K562 (cell line): ENCODE data around the gene PYGL. TPM values are rescaled to one million over a fixed set of nuclear protein-coding genes. Genes with fewer than 3 reads are reported as not detected.

Experiments
- ATAC-seq: fragments of 200-7000 bp; cut with Tn5 transposase; 3 replicates; pipeline ENCODE4 v1.9.1; 2020; ENCODE audit warnings: moderate library complexity
- BruUV-seq: library from RNA; stranded (reverse); fragments of 400-500 nt; replicated peaks from 2 replicates; lab custom pipeline; 2021; lab: Mats Ljungman, UMichigan
- CTCF ChIA-PET: fragments of 300-600 bp; formaldehyde crosslinking; extraction: SDS; loops from one replicate; lab custom pipeline; 2021; ENCODE audit warnings: low intra/inter-chr PET ratio; lab: Yijun Ruan, JAX
- POLR2A ChIA-PET: fragments of 300-600, 350-650 bp; sonication (Branson Sonifier 250); formaldehyde crosslinking; extraction: SDS; loops from one replicate; lab custom pipeline; 2021; ENCODE audit warnings: antibody characterized with exemption, inconsistent platforms; lab: Yijun Ruan, JAX
- DNase-seq, 4 experiments: peaks; one replicate each; pipeline versions ENCODE4 v3.0.0 to v3.0.0-alpha.2; 2011 to 2018; ENCODE audit warnings: low spot score in 3 of 4, mixed read lengths in 3 of 4; ENCODE audit errors: extremely low read depth in 1 of 4
- FAIRE-seq: peaks from 2 replicates; lab custom pipeline; 2011; peaks lifted over from hg19 to GRCh38; lab: Jason Lieb, UNC
- H2AFZ ChIP-seq: 2 replicates; pipeline ENCODE4 v1.6.0; 2011; ENCODE audit warnings: low read depth, low read length, control low read depth, inconsistent platforms
- H3K27ac ChIP-seq: fragments of 200-600 bp; 3 replicates; pipeline ENCODE4 v1.8.0; 2011; ENCODE audit warnings: low read depth, mild to moderate bottlenecking, control low read depth, inconsistent platforms, low read length, moderate library complexity, mixed read lengths; ENCODE audit errors: extremely low read depth
- H3K27me3 ChIP-seq, 2 experiments: fragments of 300-600 bp in 1 of 2; 2 replicates in 1 of 2; 3 replicates in 1 of 2; pipeline versions ENCODE4 v1.6.0 to v1.8.0; 2011; ENCODE audit warnings: inconsistent platforms in 2 of 2, low read length in 2 of 2, mild to moderate bottlenecking in 1 of 2, mixed read lengths in 1 of 2, moderate library complexity in 1 of 2; ENCODE audit not compliant: control insufficient read depth in 2 of 2, insufficient read depth in 2 of 2
- H3K36me3 ChIP-seq: fragments of 300-600 bp; 3 replicates; pipeline ENCODE4 v1.8.0; 2011; ENCODE audit warnings: mild to moderate bottlenecking, low read length, inconsistent platforms; ENCODE audit not compliant: control insufficient read depth, insufficient read depth
- H3K4me1 ChIP-seq, 2 experiments: fragments of 200-600 bp in 1 of 2; replicated peaks in 1 of 2; 2 replicates in 1 of 2; 3 replicates in 1 of 2; pipeline versions ENCODE4 v1.5.1 to v1.8.0; 2011; ENCODE audit warnings: inconsistent platforms in 2 of 2, low read length in 2 of 2, mild to moderate bottlenecking in 1 of 2, mixed read lengths in 1 of 2, moderate library complexity in 1 of 2; ENCODE audit not compliant: control insufficient read depth in 2 of 2, insufficient read depth in 2 of 2
- H3K4me2 ChIP-seq: 2 replicates; pipeline ENCODE4 v1.6.1; 2011; ENCODE audit warnings: low read length, control low read depth, inconsistent platforms, mixed read lengths; ENCODE audit not compliant: insufficient read depth
- H3K4me3 ChIP-seq: fragments of 200-600 bp; sonication (generic), shearing (Covaris generic); 2 replicates; pipeline ENCODE4 v1.5.1; 2016; ENCODE audit warnings: control low read depth, inconsistent platforms
- H3K79me2 ChIP-seq: fragments of 200-600 bp; 3 replicates; pipeline ENCODE4 v1.8.0; 2011; ENCODE audit warnings: low read length, inconsistent platforms; ENCODE audit not compliant: control insufficient read depth, insufficient read depth
- H3K9ac ChIP-seq, 2 experiments: 2 replicates each; pipeline versions ENCODE4 v1.6.0 to v1.6.1; 2011; ENCODE audit warnings: low read depth in 2 of 2, low read length in 2 of 2, control low read depth in 1 of 2, inconsistent platforms in 1 of 2, mild to moderate bottlenecking in 1 of 2, mixed read lengths in 1 of 2; ENCODE audit not compliant: insufficient read depth in 1 of 2
- H3K9me1 ChIP-seq: one replicate; pipeline ENCODE4 v1.6.0; 2011; ENCODE audit warnings: inconsistent platforms, mild to moderate bottlenecking, low read length, moderate library complexity; ENCODE audit not compliant: control insufficient read depth, insufficient read depth
- H3K9me3 ChIP-seq: replicated peaks from 2 replicates; pipeline ENCODE4 v1.5.1; 2011; ENCODE audit warnings: low read depth, low read length, inconsistent platforms; ENCODE audit not compliant: control insufficient read depth, insufficient read depth
- H4K20me1 ChIP-seq: replicated peaks from 2 replicates; pipeline ENCODE4 v1.6.1; 2011; ENCODE audit warnings: low read length, inconsistent platforms, mixed read lengths; ENCODE audit not compliant: control insufficient read depth, insufficient read depth
- ELF2 ChIP-seq: fragments of 250-450 bp; sonication (Bioruptor Pico); IDR thresholded peaks from 2 replicates; pipeline ENCODE4 v1.5.0; 2021; ENCODE audit warnings: mild to moderate bottlenecking
- RNF219 ChIP-seq: fragments of 250-450 bp; sonication (Bioruptor Pico); IDR thresholded peaks from 2 replicates; pipeline ENCODE4 v1.5.0; 2022; ENCODE audit warnings: mild to moderate bottlenecking
- ZNF280B ChIP-seq: fragments of 250-450 bp; sonication (Bioruptor Pico); IDR thresholded peaks from 2 replicates; pipeline ENCODE4 v1.5.1; 2021; ENCODE audit warnings: mild to moderate bottlenecking
- ZNF316 ChIP-seq: fragments of 450-650 bp; IDR thresholded peaks from 2 replicates; pipeline ENCODE4 v1.6.1; 2016
- ZNF511 ChIP-seq: sonication (generic); formaldehyde crosslinking; IDR thresholded peaks from 2 replicates; pipeline ENCODE4 v1.8.0; 2022; ENCODE audit warnings: mild to moderate bottlenecking, missing genetic modification reagents
- WGBS: fragments of 100-300 bp; shearing (Covaris generic); methylation state at CpG from one replicate; pipeline ENCODE4 v1.1.6; 2016; ENCODE audit warnings: low coverage, mixed read lengths; ENCODE audit not compliant: insufficient coverage; ENCODE audit errors: missing lambda C conversion rate; 5-methylcytosine and 5-hydroxymethylcytosine counted together
- in situ Hi-C: fragments of 300-500 bp; cut with MboI; formaldehyde crosslinking; loops from 4 replicates; pipeline ENCODE4 v1.15.0; 2018; ENCODE audit warnings: inconsistent platforms, mixed read lengths
- intact Hi-C: fragments of 100-400 bp; cut with micrococcal nuclease; formaldehyde crosslinking; loops from 2 replicates; pipeline ENCODE4 v1.14.2; 2022
- polyA plus RNA-seq, 8 experiments: library from polyadenylated mRNA; depleted of rRNA in 4 of 8; stranded (reverse) in 5 of 8; unstranded in 3 of 8; fragments of >200 nt; fragmentation: Nextera tagmentation in 2 of 8; fragmentation: Illumina TruSeq in 1 of 8; extraction: Ambion mirVana in 2 of 8; extraction: Trizol in 1 of 8; gene quantifications; 2 replicates each; pipeline versions ENCODE4 v1.2.1 to v1.2.3, GENCODE V29; 2011 to 2014; ENCODE audit warnings: inconsistent platforms in 1 of 8, missing spikeins in 1 of 8
- total RNA-seq, 7 experiments: library from RNA; depleted of rRNA in 6 of 7; stranded (reverse); fragments of >200 nt in 6 of 7; fragmentation: Illumina TruSeq in 2 of 7; extraction: Trizol in 2 of 7; gene quantifications; 2 replicates each; pipeline versions ENCODE4 v1.2.1 to v1.2.3, GENCODE V29; 2011 to 2021; ENCODE audit warnings: low replicate concordance in 1 of 7

The PYGL gene
- total and polyA plus RNA-seq, 9 of the 15 experiments (the other 6 are each of a cell fraction or from before 2014, with no cell fraction given): 3.5 to 17.9 (median 13.1) TPM

GRCh38 chr14:50985859-50986331, 41.6 kb upstream of the PYGL start:
- no peak for ATAC-seq
- no peaks in the 10 kb centered on the region for H3K9me1 ChIP-seq
- no peak for DNase-seq
- intact Hi-C loops: no loop called here
- peaks cover 13 to 23% of the 10 kb centered on the region in 2 experiments; a peak in 4 of 5 replicates for H3K27me3 ChIP-seq
- BruUV-seq: no TSS peak
- in situ Hi-C loops: no loop called here
- peak overlapping the region; percentile 37; the same call in 1 of the 2 replicates for H3K4me2 ChIP-seq
- H3K79me2 ChIP-seq: no peaks in the 10 kb centered on the region
- CTCF ChIA-PET: no interaction called here
- H3K27ac ChIP-seq: no peak overlapping the region
- H3K9ac ChIP-seq: no peak overlapping the region
- no peak for FAIRE-seq
- no peaks in the 10 kb centered on the region for H3K9me3 ChIP-seq
- POLR2A ChIA-PET: no interaction called here
- TF ChIP-seq ZNF280B (CRISPR knock-in tag) (no peak), RNF219 (CRISPR knock-in tag) (no peak), ZNF316 (no peak), ELF2 (CRISPR knock-in tag) (no peak), ZNF511 (CRISPR knock-in tag) (no peak)
- H4K20me1 ChIP-seq: no peaks in the 10 kb centered on the region
- H3K4me3 ChIP-seq: no peak overlapping the region
- H3K36me3 ChIP-seq: no peaks in the 10 kb centered on the region
- H3K4me1 ChIP-seq: no peaks in the 10 kb centered on the region
- H2AFZ ChIP-seq: no peak overlapping the region
- whole genome bisulfite sequencing: 0% methylated on average over 12 of the region's 12 CpGs
